Liver (tissue), 3 donors: ENCODE results near the gene ZNF460.

Experiments
- CTCF ChIP-seq: fragments of 150-350 bp; IDR thresholded peaks from 2 replicates; pipeline ENCODE4 v1.5.1; 2017; ENCODE audit warnings: improper control_type of control experiment, low read depth, low read length; ENCODE audit not compliant: missing input control
- REST ChIP-seq: IDR thresholded peaks from 2 replicates; pipeline ENCODE4 v1.6.1; 2016; ENCODE audit warnings: antibody characterized with exemption, mild to moderate bottlenecking
- TAF1 ChIP-seq: conservative IDR thresholded peaks from 2 replicates; pipeline ENCODE4 v1.6.1; 2016; ENCODE audit warnings: antibody characterized with exemption, mild to moderate bottlenecking
- donor health status: healthy.
- donor health status: healthy.

GRCh38 chr19:57319869-57320179, 39.5 kb downstream of the ZNF460 start:
- no peak for TF ChIP-seq CTCF
- TF ChIP-seq TAF1 = no peak
- no peak for TF ChIP-seq REST
